Lower leg skin (tissue), 4 donors: Measurements from ENCODE around the gene LNX1. TPM values are rescaled to one million over a fixed set of nuclear protein-coding genes. Genes with fewer than 3 reads are reported as not detected.

Experiments
- DNase-seq, 2 donors: peaks; one replicate each; pipeline ENCODE4 v3.0.0-alpha.2; 2019; ENCODE audit warnings: low spot score in 2 of 2
- H3K4me3 ChIP-seq: fragments of 200-600 bp; sonication (generic); 2 replicates; pipeline ENCODE4 v1.5.1; 2017; ENCODE audit warnings: mild to moderate bottlenecking, low read depth; ENCODE audit not compliant: poor library complexity, severe bottlenecking
- POLR2A ChIP-seq, 2 donors: fragments of 450-650 bp; IDR thresholded peaks; one replicate each; pipeline ENCODE4 v1.6.1; 2016 to 2017; ENCODE audit warnings: antibody characterized with exemption in 2 of 2, mild to moderate bottlenecking in 1 of 2, moderate library complexity in 1 of 2
- WGBS, 2 donors: methylation state at CpG; one replicate each; pipeline ENCODE4 v1.1.5; 2018; 5-methylcytosine and 5-hydroxymethylcytosine counted together
- intact Hi-C: fragments of 100-400 bp; cut with DNase I; formaldehyde crosslinking; loops from one replicate; pipeline ENCODE4 v1.15.0; 2023; ENCODE audit warnings: low total_unique reads
- total RNA-seq, 4 donors: library from RNA; depleted of rRNA; stranded (reverse); fragments of >200 nt; gene quantifications; one replicate each; pipeline ENCODE4 v1.1.0, GENCODE V29; 2016
- TF ChIP-seq, protein P1 (sequence below), 3 donors: fragments of 450-650 bp; IDR thresholded peaks; one replicate each; pipeline ENCODE4 v1.5.1; 2016; ENCODE audit warnings: antibody characterized with exemption in 3 of 3, mild to moderate bottlenecking in 3 of 3, moderate library complexity in 2 of 3

LNX1 gene
- total RNA-seq, 4 donors from 2014 or later, result 37.0 to 79.9 (median 49.5) TPM

DNA sequence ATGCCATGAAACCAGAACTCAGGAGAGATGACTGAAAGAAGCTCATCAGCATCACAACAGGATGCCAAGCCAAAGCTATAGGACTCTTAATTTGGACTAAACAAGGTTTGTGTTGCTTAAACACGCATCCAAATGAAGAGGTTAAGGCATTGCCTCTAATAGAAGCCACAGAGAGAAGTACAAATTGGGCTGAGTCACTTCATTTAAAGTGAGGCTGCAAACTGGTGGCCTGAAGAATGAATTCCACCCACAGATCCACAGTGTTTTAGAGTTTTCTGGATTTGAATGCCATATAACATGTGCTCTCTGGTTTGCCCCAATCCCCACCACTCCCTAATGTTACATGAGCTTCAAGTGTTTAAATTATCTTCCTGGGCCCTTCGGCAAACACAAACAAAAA is 110.4 kb downstream of the LNX1 start:
- DNase-seq, result no peak
- TF ChIP-seq, protein P1, sequence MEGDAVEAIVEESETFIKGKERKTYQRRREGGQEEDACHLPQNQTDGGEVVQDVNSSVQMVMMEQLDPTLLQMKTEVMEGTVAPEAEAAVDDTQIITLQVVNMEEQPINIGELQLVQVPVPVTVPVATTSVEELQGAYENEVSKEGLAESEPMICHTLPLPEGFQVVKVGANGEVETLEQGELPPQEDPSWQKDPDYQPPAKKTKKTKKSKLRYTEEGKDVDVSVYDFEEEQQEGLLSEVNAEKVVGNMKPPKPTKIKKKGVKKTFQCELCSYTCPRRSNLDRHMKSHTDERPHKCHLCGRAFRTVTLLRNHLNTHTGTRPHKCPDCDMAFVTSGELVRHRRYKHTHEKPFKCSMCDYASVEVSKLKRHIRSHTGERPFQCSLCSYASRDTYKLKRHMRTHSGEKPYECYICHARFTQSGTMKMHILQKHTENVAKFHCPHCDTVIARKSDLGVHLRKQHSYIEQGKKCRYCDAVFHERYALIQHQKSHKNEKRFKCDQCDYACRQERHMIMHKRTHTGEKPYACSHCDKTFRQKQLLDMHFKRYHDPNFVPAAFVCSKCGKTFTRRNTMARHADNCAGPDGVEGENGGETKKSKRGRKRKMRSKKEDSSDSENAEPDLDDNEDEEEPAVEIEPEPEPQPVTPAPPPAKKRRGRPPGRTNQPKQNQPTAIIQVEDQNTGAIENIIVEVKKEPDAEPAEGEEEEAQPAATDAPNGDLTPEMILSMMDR (IDR thresholded peaks at IDR 0.05), result no peak
- no peak for TF ChIP-seq POLR2A (IDR thresholded peaks at IDR 0.05)
- intact Hi-C loops, result no loop called here
- H3K4me3 ChIP-seq, result no peak overlapping the region
- 96 to 98% methylated on average over 2 of the region's 2 CpGs for WGBS, 2 donors

DNA sequence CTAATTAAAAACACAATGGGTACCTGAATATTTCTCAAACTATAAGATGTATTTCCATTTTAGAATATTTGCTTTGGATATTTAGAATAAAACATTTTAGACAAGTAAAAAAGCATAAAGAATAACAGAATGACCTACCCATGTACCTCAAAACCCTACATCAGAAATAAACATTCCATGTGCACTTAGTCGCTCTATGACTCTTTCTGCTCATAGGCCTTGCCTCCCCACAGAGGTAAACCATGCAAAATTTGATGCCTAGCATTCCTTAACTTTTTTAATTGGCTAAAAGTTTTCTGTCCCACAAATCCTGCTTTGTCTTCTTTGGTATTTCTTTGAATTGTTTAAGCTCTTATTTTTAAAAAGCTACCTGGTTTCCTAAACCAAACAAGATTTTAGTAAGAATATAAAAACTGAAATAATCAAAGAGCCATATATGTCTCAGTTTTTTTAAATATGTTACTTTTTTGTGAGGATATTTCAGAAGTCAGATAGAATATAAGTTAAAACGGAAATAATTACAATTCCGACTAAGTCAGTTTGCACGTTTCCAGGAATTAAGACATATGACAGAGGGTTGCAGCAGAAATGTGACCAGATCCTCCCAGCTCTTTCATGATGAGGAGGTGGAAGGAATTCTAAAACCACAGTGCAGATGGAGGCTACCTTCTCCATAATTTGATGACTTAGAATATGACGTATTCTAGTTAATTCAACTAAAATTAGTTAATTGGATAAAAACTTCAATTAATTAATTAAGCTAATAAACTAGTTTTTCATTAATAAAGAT is 111.4 kb downstream of the LNX1 start:
- no peak overlapping the region for H3K4me3 ChIP-seq
- no peak for DNase-seq
- TF ChIP-seq POLR2A (IDR thresholded peaks at IDR 0.05), result no peak
- TF ChIP-seq, protein P1 (IDR thresholded peaks at IDR 0.05), result no peak
- intact Hi-C loops, result no loop called here
- WGBS, 2 donors, result 84 to 95% methylated on average over 5 of the region's 5 CpGs

DNA sequence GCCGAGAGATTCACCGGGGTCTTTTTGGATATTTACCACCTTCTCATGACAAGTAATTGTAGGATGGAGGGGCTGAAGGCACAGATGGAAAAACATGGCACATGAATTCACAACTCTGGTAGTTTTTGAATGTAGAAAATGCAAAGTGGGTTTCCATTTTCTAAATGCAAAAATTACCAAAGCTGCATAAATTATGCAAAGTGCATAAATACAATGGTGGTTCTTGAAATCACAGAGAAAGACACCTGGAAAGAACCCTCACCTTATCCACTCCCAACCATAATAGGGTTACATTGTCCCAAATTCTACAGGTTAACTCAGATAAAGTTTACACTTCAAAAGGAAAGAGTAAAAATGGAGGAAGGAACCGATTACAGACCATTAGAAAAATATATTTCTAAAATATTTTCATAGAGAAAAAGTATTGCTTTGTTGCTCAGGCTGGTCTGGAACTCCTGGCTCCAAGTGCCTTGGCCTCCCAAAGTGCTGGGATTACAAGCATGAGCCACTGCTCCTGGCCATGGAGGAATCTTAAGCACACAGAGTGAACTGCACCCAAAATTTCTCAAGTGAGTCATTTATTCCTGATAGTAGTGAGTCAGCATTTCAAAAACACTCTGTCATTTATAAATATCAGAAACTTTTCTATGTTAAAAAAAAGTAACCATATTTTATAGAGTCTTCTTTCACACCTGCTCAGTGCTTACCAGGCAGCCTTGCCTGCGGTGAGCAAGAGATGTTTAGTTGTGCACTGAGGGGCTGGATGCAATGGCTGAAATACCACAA is 112.4 kb downstream of the LNX1 start:
- no peak for DNase-seq
- 94 to 97% methylated on average over 4 of the region's 4 CpGs for WGBS, 2 donors
- no peak overlapping the region for H3K4me3 ChIP-seq
- TF ChIP-seq, protein P1 (IDR thresholded peaks at IDR 0.05), result no peak
- TF ChIP-seq POLR2A (IDR thresholded peaks at IDR 0.05), result no peak
- intact Hi-C loops, result no loop called here

DNA sequence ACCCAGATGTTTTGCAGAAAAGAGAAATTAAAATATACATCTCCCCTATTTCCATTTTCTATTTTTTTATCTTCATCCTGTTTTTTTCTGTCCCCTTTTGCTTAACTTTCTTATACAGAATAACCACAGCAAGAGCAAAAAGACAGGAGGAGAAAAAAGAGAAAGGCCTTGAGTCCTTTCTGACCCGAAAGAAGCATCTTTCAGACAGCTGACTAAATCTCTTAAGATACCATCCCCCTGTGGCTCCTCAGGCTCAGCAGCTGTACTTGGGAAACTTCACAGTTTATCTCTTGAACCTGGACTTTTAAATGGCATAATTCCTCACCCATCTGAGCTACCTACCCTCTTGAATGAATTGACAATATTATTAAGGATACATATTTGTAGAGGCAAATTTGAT is 113.7 kb downstream of the LNX1 start:
- no peak for TF ChIP-seq POLR2A (IDR thresholded peaks at IDR 0.05)
- TF ChIP-seq, protein P1 (IDR thresholded peaks at IDR 0.05), result no peak
- no peak overlapping the region for H3K4me3 ChIP-seq
- WGBS, 2 donors, result 81 to 85% methylated on average over 1 of the region's 1 CpG
- intact Hi-C loops, result no loop called here
- no peak for DNase-seq

DNA sequence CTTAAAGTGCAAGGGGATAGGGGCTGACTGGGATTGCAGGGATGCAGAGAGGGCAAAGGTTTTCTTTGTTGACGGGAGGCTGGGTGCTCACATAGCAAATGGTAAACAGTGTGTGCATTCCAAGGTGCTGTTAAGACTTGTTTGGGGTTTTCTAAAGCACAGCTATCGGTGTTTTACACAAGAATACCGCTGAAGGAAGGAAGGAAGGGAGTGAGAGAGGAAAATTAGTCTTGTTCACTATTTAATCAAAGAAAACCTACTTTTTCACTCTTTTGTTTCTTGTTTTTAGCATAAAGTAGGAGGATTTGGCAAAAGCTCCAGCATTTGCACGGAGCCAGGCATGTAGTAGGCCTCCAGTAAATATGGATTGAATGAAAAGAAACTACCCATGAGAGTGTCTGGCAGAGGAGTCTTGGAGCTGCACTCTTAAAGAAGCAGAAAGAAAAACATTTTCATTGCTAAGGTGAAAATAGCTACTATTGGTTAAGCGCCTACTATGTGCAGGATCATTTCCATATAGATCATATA is 114.2 kb downstream of the LNX1 start:
- H3K4me3 ChIP-seq, result no peak overlapping the region
- intact Hi-C loops, result no loop called here
- no peak for TF ChIP-seq POLR2A (IDR thresholded peaks at IDR 0.05)
- TF ChIP-seq, protein P1 (IDR thresholded peaks at IDR 0.05), result no peak
- no peak for DNase-seq
- WGBS, 2 donors, result 42 to 45% methylated on average over 5 of the region's 5 CpGs
